Osteoblast (primary cell): ENCODE measurements around the gene CSF1R. TPM values are rescaled to one million over a fixed set of nuclear protein-coding genes. Genes with fewer than 3 reads are reported as not detected.
A peak's percentile ranks its signal among the peaks of the same experiment; 100 is the strongest.

Experiments
- DNase-seq: peaks from one replicate; pipeline ENCODE4 v3.0.0; 2011; ENCODE audit warnings: low spot score, mixed read lengths; ENCODE audit not compliant: insufficient read length; ENCODE audit errors: missing footprints
- H2AFZ ChIP-seq: 2 replicates; pipeline ENCODE4 v1.6.0; 2011; ENCODE audit warnings: mild to moderate bottlenecking, low read length
- H3K27ac ChIP-seq: 2 replicates; pipeline ENCODE4 v1.5.1; 2011; ENCODE audit warnings: mild to moderate bottlenecking, low read depth, low read length, moderate library complexity
- H3K27me3 ChIP-seq: 2 replicates; pipeline ENCODE4 v1.6.0; 2012; ENCODE audit warnings: mild to moderate bottlenecking, control low read depth, inconsistent platforms, low read length, moderate library complexity; ENCODE audit not compliant: insufficient read depth
- H3K36me3 ChIP-seq: 2 replicates; pipeline ENCODE4 v1.5.1; 2011; ENCODE audit warnings: mild to moderate bottlenecking, low read length, control low read depth, moderate library complexity; ENCODE audit not compliant: insufficient read depth
- H3K4me1 ChIP-seq: 2 replicates; pipeline ENCODE4 v1.5.1; 2011; ENCODE audit warnings: mild to moderate bottlenecking, low read length, control low read depth, moderate library complexity; ENCODE audit not compliant: insufficient read depth
- H3K4me2 ChIP-seq: 2 replicates; pipeline ENCODE4 v1.6.0; 2011; ENCODE audit warnings: mild to moderate bottlenecking, low read length; ENCODE audit not compliant: insufficient read depth
- H3K4me3 ChIP-seq: fragments of 200-600 bp; sonication (generic); 3 replicates; pipeline ENCODE4 v1.5.1; 2012; ENCODE audit warnings: mild to moderate bottlenecking, low read length, inconsistent platforms; ENCODE audit not compliant: insufficient read depth
- H3K79me2 ChIP-seq: 2 replicates; pipeline ENCODE4 v1.6.0; 2012; ENCODE audit warnings: mild to moderate bottlenecking, low read length, control low read depth, inconsistent platforms; ENCODE audit not compliant: insufficient read depth
- H3K9me3 ChIP-seq: 2 replicates; pipeline ENCODE4 v1.5.1; 2011; ENCODE audit warnings: low read depth, low read length, control low read depth
- H4K20me1 ChIP-seq: 2 replicates; pipeline ENCODE4 v1.6.0; 2012; ENCODE audit warnings: mild to moderate bottlenecking, low read length, control low read depth; ENCODE audit not compliant: insufficient read depth
- total RNA-seq: library from RNA; depleted of rRNA; stranded (reverse); fragments of >200 nt; gene quantifications from 2 replicates; pipeline ENCODE4 v1.2.3, GENCODE V29; 2012
- TF ChIP-seq, protein P1 (sequence below): IDR thresholded peaks from 2 replicates; pipeline ENCODE4 v1.5.1; 2011; ENCODE audit warnings: mild to moderate bottlenecking, low read depth, low read length, moderate library complexity; ENCODE audit errors: extremely low read depth

CSF1R gene
- total RNA-seq, 1 donor: 0.36 TPM

DNA sequence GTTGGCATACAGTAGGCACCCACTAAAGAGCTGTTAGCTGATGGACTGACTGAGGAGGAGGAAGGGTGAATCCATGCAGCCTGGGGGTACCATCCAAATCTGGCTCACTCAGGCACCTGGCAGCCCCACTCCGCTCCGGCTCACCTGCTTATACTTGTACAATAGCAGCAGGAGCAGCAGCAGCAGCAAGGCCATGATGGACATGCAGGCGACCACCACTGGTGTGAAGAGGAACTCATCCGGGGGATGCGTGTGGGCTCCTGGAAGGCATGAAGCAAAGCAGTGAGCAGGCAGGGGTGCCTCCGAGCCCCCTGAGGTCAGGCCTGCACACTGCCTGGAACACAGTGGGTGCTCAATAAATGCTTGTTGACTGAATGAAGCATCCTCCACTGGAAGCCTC, 18.3 kb downstream of the CSF1R start:
- H3K4me2 ChIP-seq: no peak overlapping the region
- no peaks in the 10 kb centered on the region for H4K20me1 ChIP-seq
- DNase-seq: peak; percentile 38
- H3K9me3 ChIP-seq: peaks cover under 1% of the 10 kb centered on the region
- no peaks in the 10 kb centered on the region for H3K36me3 ChIP-seq
- H3K79me2 ChIP-seq: no peaks in the 10 kb centered on the region
- peaks cover 44% of the 10 kb centered on the region for H3K4me1 ChIP-seq
- H3K4me3 ChIP-seq: no peak overlapping the region
- no peaks in the 10 kb centered on the region for H3K27me3 ChIP-seq
- no peak overlapping the region for H2AFZ ChIP-seq
- H3K27ac ChIP-seq: no peak overlapping the region
- TF ChIP-seq, protein P1, sequence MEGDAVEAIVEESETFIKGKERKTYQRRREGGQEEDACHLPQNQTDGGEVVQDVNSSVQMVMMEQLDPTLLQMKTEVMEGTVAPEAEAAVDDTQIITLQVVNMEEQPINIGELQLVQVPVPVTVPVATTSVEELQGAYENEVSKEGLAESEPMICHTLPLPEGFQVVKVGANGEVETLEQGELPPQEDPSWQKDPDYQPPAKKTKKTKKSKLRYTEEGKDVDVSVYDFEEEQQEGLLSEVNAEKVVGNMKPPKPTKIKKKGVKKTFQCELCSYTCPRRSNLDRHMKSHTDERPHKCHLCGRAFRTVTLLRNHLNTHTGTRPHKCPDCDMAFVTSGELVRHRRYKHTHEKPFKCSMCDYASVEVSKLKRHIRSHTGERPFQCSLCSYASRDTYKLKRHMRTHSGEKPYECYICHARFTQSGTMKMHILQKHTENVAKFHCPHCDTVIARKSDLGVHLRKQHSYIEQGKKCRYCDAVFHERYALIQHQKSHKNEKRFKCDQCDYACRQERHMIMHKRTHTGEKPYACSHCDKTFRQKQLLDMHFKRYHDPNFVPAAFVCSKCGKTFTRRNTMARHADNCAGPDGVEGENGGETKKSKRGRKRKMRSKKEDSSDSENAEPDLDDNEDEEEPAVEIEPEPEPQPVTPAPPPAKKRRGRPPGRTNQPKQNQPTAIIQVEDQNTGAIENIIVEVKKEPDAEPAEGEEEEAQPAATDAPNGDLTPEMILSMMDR: no peak

DNA sequence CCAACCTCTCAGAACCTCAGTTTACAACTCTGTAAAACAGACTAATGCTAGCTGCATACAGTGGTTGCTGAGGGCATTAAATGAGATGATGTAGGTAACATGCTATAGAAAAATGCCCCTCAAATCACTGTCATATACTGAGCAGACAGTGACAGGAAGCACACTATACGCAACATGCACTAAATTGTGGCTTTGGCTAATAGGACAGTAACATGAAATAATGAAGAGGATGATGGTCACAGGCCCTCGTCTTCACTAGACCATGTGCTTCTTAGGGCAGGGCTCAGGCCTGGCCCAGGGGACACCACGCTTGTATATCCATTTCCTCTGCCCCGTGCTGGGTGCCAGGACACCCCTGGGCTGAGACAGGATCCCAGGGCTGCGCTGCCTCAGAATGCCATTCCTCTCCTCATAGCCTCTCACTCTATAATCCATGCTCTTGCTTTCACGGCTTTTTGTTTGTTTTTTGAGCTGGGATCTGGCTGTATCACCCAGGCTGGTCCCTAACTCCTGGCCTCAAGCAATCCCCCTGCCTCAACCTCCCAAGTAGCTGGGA, 18.9 kb downstream of the CSF1R start:
- Histone ChIP-seq H3K27me3 (no peaks in the 10 kb centered on the region), H4K20me1 (no peaks in the 10 kb centered on the region), H3K4me2 (no peak overlapping the region), H3K9me3 (no peaks in the 10 kb centered on the region), H2AFZ (no peak overlapping the region), H3K4me3 (no peak overlapping the region), H3K79me2 (no peaks in the 10 kb centered on the region), H3K4me1 (peaks cover 47% of the 10 kb centered on the region), H3K36me3 (no peaks in the 10 kb centered on the region), H3K27ac (peak overlapping the region; percentile 91)
- no peak for DNase-seq
- TF ChIP-seq, protein P1: no peak

DNA sequence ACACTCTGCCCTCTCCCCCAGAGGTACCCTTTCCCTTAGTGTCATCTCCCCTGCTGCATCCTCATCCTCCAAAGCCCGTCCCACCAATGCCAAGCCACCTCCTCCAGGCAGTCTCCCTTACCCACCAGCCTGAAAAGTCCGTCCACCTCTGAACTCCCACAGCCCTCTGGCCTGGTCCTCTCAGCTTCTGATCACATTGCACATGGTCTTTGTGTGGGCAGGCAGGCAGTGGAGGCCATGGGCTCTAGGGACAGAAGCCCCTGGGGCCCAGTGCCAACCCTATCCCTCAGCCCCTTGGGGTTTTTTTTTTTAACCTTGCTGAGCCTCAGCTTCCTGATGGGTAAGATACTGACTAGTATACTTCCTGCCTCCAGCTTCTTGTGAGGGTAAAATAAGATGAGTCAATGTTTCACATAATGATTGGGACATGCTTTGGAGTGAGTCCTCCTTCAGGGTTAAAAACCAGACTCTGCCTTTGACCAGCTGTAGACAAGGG, 19.4 kb downstream of the CSF1R start:
- Histone ChIP-seq H3K4me3 (peak overlapping the region; percentile 39), H3K36me3 (no peaks in the 10 kb centered on the region), H3K27ac (peak overlapping the region; percentile 91), H3K9me3 (no peaks in the 10 kb centered on the region), H4K20me1 (no peaks in the 10 kb centered on the region), H3K27me3 (no peaks in the 10 kb centered on the region), H3K4me2 (peak overlapping the region; percentile 64), H3K79me2 (no peaks in the 10 kb centered on the region), H2AFZ (peak overlapping the region; percentile 58), H3K4me1 (peaks cover 47% of the 10 kb centered on the region)
- TF ChIP-seq, protein P1: no peak
- peak; percentile 98 for DNase-seq

DNA sequence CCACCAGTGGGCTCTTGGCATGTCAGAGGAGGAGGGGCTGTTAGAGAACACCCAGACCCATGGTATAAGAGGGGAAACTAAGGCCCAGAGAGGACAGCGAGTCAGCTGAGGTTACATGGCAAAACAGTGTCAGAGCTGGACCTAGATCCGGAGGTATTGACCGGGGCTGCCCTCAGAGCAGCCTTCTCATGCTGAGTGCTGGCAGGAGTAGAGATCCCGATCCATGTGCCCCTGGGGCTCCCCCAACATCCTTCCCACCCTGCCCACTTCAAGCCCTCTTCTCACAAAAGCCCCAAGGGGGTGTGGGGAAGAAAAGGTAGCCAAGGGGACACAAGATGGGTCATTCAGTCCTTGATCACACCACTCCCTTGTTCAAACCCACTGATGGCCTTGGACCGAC, 19.9 kb downstream of the CSF1R start:
- Histone ChIP-seq H3K4me2 (peak overlapping the region; percentile 64), H3K79me2 (no peaks in the 10 kb centered on the region), H3K9me3 (no peaks in the 10 kb centered on the region), H3K27me3 (no peaks in the 10 kb centered on the region), H4K20me1 (no peaks in the 10 kb centered on the region), H3K4me3 (peak overlapping the region; percentile 39), H3K27ac (peak overlapping the region; percentile 91), H3K36me3 (no peaks in the 10 kb centered on the region), H2AFZ (peak overlapping the region; percentile 40), H3K4me1 (peaks cover 47% of the 10 kb centered on the region)
- TF ChIP-seq, protein P1: no peak
- peak; percentile 81 for DNase-seq
